BLaER1 (cell line): ENCODE measurements around the gene FES.

ENCODE experiments used
- H3K27ac ChIP-seq: shearing (Covaris generic); formaldehyde crosslinking; 2 replicates; pipeline ENCODE4 v1.8.1; 2022
- H3K27me3 ChIP-seq: shearing (Covaris generic); formaldehyde crosslinking; 2 replicates; pipeline ENCODE4 v1.8.1; 2022
- H3K36me3 ChIP-seq: shearing (Covaris generic); formaldehyde crosslinking; 2 replicates; pipeline ENCODE4 v1.8.1; 2022
- H3K4me1 ChIP-seq: shearing (Covaris generic); formaldehyde crosslinking; 2 replicates; pipeline ENCODE4 v1.8.1; 2022
- H3K4me2 ChIP-seq: shearing (Covaris generic); formaldehyde crosslinking; 2 replicates; pipeline ENCODE4 v1.8.1; 2022
- H3K4me3 ChIP-seq: shearing (Covaris generic); formaldehyde crosslinking; 2 replicates; pipeline ENCODE4 v1.8.1; 2022
- H3K9ac ChIP-seq: shearing (Covaris generic); formaldehyde crosslinking; 2 replicates; pipeline ENCODE4 v1.8.1; 2022
- H3K9me3 ChIP-seq: shearing (Covaris generic); formaldehyde crosslinking; 2 replicates; pipeline ENCODE4 v1.8.1; 2022
- H4K20me1 ChIP-seq: shearing (Covaris generic); formaldehyde crosslinking; 2 replicates; pipeline ENCODE4 v1.8.1; 2022
- Cebpa-rat ChIP-seq: shearing (Covaris generic); IDR thresholded peaks from 2 replicates; pipeline ENCODE4 v1.8.1; 2022

FES gene

DNA sequence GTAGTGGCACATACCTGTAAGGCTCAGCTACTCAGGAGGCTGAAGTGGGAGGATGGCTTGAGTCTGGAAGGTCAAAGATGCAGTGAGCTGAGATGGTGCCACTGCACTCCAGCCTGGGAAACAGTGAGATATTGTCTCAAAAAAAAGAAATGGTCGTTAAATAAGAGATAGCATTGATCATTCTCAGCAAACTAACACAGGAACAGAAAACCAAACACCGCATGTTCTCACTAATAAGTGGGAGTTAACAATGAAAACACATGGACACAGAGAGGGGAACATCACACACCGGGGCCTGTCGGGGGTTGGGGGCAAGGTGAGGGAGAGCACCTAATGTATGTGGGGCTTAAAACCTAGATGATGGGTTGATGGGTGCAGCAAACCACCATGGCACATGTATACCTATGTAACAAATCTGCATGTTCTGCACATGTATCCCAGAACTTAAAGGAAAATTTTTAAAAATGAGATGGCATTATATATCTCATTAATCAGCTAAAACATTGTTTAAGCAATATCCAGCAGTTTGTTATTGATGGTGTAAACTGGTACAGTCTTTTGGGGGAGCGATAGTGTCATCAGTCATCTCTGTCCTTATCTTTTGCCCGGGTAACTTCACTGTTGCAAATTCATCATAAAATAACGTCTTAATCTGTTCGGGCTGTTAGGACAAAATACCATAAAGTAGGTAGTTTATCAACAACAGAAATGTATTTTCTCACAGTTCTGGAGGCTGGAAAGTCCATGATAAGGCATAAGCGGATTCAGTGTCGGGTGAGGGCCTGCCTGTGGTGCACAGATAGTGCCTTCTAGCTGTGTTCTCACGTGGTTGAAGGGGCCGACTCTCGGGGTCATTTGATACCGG, 17.1 kb downstream of the FES start:
- H3K4me1 ChIP-seq, result peaks cover 46% of the 10 kb centered on the region
- H3K9me3 ChIP-seq, result no peaks in the 10 kb centered on the region
- H3K36me3 ChIP-seq, result peaks cover 19% of the 10 kb centered on the region
- peak overlapping the region; percentile 94 for H3K4me2 ChIP-seq
- H4K20me1 ChIP-seq, result peaks cover under 1% of the 10 kb centered on the region; the same call in 1 of the 2 replicates
- no peaks in the 10 kb centered on the region for H3K27me3 ChIP-seq
- no peak for TF ChIP-seq Cebpa-rat
- H3K27ac ChIP-seq, result peak overlapping the region; percentile 94
- peak overlapping the region; percentile 93; the same call in 1 of the 2 replicates for H3K9ac ChIP-seq
- peak overlapping the region; percentile 90 for H3K4me3 ChIP-seq

DNA sequence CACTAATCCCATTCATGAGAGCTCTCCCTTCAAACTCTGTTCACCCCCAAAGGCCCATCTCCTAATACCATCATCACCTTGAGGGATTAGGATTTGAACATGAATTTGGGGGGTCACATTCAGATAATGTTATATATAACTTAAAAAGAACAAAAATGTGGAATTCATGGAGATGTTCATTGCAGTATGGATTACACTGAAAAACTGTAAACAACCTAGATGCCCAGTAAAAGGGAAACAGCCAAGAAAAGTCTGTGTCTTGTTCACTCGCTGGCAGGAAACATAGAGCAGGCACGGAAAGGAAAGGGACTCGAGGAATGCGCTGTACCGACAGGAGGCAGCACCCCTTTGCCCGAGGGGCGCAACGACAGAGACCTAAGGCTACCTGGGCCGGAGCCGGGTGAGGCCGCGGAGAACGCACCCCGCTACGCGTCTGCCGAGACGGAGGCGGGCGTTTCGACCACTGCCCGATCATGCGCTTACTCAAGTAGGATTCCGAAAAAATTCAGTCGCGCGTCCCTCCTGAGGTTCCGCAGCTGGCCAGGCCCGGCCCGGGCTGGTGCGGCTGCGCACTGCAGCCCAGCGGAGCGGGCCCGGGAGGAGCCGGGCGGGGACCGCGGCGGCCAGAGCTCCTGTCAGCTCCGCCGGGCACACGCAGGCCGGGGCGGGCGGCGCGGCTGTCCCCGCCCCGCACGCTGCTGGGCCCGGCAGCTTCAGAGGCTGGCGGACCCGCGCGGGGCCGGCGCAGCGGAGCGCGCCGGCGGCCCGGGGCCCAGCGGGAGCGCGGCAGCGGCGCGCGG, 17.9 kb downstream of the FES start:
- H3K4me3 ChIP-seq, result peak overlapping the region; percentile 90
- H3K4me2 ChIP-seq, result peak overlapping the region; percentile 94
- H3K36me3 ChIP-seq, result peaks cover 27% of the 10 kb centered on the region
- peaks cover 4% of the 10 kb centered on the region; the same call in 1 of the 2 replicates for H4K20me1 ChIP-seq
- peaks cover 38% of the 10 kb centered on the region for H3K4me1 ChIP-seq
- no peaks in the 10 kb centered on the region for H3K9me3 ChIP-seq
- H3K27me3 ChIP-seq, result no peaks in the 10 kb centered on the region
- peak overlapping the region; percentile 93 for H3K9ac ChIP-seq
- H3K27ac ChIP-seq, result peak overlapping the region; percentile 94
- TF ChIP-seq Cebpa-rat, result no peak

DNA sequence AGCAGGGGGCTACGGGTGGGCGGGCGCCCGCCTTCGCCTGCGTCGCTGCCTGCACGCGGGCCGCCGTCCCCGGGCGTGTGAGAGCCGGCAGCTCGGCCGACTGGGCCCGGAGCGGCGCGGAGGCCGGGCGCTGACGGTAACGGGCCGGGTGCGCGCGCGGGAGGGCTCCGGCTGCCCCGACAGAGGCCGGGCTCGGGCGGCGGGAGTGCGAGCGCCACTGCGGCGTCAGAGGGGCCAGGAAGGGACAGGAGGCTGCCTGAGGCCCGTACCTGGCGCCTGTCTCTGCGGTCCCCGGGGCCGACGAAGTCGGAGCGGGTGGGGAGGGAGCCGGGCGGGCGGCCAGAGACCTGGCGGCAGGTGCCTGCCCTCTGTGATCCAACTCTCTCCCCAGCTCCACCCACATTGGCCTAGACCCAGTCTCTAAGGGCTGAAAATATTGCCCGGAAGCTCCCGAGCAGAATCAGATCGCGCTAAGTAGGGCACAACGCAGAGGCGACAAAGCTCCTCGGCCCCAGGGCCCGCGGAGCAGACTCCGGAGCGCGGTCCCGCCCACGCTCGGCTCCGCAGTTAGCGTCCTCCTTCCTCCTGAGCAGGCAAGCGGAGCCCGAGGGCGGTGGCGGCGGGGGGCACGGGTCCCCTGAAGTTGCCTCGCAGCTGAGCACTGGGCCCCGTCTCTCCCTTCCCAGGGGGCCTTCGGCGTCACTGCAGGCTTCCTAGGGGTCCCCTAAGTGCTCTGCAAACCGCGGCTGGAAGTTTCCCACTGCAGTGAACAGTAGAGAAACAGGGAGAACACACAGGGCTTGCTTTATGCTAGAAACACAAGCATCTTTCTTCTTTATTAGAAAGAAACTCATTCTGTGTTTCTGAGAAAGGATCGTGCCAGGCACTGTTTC, 18.8 kb downstream of the FES start, which contains the start of gene MAN2A2:
Gene MAN2A2, plus strand, starts transcription at position 463 of the 893 bp plus-strand sequence. CDS start 906 bp downstream, outside the sequence.
- H3K36me3 ChIP-seq, result peaks cover 35% of the 10 kb centered on the region
- H3K4me3 ChIP-seq, result peak within 1 kb of the TSS; percentile 90
- H3K9ac ChIP-seq, result peak within 1 kb of the TSS; percentile 93
- peak within 1 kb of the TSS; percentile 94 for H3K27ac ChIP-seq
- H3K4me1 ChIP-seq, result peaks cover 29% of the 10 kb centered on the region
- peak within 1 kb of the TSS; percentile 94 for H3K4me2 ChIP-seq
- TF ChIP-seq Cebpa-rat, result no peak
- no peaks in the 10 kb centered on the region for H3K9me3 ChIP-seq
- no peaks in the 10 kb centered on the region for H3K27me3 ChIP-seq
- H4K20me1 ChIP-seq, result peaks cover 4% of the 10 kb centered on the region; the same call in 1 of the 2 replicates

DNA sequence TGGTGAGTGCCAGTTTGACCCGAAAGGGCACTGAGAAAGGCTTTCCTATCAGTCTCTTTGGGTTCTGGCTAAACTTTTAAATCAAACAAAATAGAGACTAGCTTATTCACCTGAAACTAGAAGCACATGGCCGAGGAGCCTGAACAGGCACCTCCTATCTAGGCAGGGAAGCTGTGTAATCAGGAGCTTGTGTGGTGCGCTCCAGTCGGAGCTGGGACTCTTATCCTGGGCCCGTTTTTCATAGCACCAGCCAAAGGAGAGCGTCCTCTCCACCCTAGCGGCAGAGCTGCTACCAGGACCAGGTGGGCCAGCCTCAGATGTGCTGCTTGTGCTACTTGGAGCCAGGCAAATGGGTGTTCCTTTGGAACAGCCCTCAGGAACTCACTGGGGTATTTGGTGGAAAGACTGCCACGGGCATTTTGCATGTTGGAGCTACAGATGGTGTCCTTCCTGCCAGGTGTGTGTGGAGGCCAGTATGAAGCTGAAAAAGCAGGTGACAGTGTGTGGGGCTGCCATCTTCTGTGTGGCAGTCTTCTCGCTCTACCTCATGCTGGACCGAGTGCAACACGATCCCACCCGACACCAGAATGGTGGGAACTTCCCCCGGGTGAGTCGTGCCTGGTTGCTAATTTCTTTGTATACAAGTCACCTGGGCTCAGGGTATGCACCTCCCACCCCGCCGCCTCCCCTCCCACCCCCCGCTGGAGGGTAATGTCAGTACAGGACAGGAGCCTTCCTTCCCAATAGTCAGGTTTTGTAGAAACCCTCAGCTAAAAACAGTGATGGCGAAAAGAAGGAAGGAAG, 19.6 kb downstream of the FES start:
- no peak for TF ChIP-seq Cebpa-rat
- peak overlapping the region; percentile 93 for H3K9ac ChIP-seq
- peak overlapping the region; percentile 94 for H3K4me2 ChIP-seq
- H3K27ac ChIP-seq, result peak overlapping the region; percentile 94
- peaks cover 29% of the 10 kb centered on the region for H3K4me1 ChIP-seq
- H4K20me1 ChIP-seq, result peaks cover 5% of the 10 kb centered on the region; the same call in 1 of the 2 replicates
- no peaks in the 10 kb centered on the region for H3K9me3 ChIP-seq
- no peaks in the 10 kb centered on the region for H3K27me3 ChIP-seq
- H3K4me3 ChIP-seq, result peak overlapping the region; percentile 90
- H3K36me3 ChIP-seq, result peaks cover 44% of the 10 kb centered on the region

DNA sequence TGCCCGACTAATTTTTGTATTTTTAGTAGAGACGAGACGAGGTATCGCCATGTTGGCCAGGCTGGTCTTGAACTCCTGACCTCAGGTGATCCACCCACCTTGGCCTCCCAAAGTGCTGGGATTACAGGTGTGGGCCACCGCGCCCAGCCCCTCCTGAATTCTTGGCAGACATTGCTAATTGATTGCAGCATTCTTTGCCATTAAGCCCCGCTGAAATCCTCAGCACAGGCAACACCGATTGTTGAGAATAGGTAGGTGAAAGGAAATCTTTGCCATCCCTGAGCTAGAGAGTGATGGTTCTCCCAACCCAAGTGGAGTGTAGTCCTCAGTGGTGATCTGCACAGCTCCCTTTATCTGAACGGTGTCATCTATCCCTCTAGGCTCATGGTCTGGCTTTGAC, 20.4 kb downstream of the FES start:
- H3K9ac ChIP-seq, result no peak overlapping the region
- H3K27me3 ChIP-seq, result no peaks in the 10 kb centered on the region
- H3K9me3 ChIP-seq, result no peaks in the 10 kb centered on the region
- H3K4me1 ChIP-seq, result peaks cover 34% of the 10 kb centered on the region
- TF ChIP-seq Cebpa-rat, result no peak
- H4K20me1 ChIP-seq, result peaks cover 9% of the 10 kb centered on the region; the same call in 1 of the 2 replicates
- no peak overlapping the region for H3K4me3 ChIP-seq
- 0 out of 2 replicates have a peak overlapping the region, but pooled peaks have one; percentile 14 for H3K4me2 ChIP-seq
- peaks cover 52% of the 10 kb centered on the region for H3K36me3 ChIP-seq
- no peak overlapping the region for H3K27ac ChIP-seq

DNA sequence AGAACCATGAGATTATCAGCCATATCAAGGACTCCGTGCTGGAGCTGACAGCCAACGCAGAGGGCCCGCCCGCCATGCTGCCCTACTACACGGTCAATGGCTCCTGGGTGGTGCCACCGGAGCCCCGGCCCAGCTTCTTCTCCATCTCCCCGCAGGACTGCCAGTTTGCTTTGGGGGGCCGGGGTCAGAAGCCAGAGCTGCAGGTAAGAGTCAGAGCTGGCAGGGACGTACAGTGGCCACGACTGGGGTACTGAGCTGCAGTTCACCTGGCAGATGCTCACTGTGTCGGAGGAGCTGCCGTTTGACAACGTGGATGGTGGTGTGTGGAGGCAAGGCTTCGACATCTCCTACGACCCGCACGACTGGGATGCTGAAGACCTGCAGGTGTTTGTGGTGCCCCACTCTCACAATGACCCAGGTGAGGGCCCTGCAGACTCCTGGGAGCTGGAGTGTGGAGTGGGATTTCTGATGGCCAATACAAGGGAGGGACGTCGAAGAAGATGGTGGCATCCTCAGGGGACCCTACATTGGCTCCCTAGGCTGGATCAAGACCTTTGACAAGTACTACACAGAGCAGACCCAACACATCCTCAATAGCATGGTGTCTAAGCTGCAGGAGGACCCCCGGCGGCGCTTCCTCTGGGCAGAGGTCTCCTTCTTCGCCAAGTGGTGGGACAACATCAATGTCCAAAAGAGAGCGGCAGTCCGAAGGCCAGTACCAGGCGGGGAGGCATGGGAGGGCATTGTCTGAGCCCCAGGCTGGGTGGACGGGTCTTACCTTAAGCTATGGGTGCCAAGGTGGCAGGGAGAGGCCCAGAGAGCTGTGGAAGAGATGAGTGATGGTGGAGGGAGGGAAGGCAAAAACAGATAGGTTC, 21.2 kb downstream of the FES start:
- no peak overlapping the region for H3K9ac ChIP-seq
- no peaks in the 10 kb centered on the region for H3K9me3 ChIP-seq
- H3K27me3 ChIP-seq, result no peaks in the 10 kb centered on the region
- H3K4me2 ChIP-seq, result no peak overlapping the region
- H3K27ac ChIP-seq, result no peak overlapping the region
- H3K4me1 ChIP-seq, result peaks cover 34% of the 10 kb centered on the region
- H4K20me1 ChIP-seq, result peaks cover 9% of the 10 kb centered on the region; the same call in 1 of the 2 replicates
- peaks cover 60% of the 10 kb centered on the region for H3K36me3 ChIP-seq
- TF ChIP-seq Cebpa-rat, result no peak
- no peak overlapping the region for H3K4me3 ChIP-seq

DNA sequence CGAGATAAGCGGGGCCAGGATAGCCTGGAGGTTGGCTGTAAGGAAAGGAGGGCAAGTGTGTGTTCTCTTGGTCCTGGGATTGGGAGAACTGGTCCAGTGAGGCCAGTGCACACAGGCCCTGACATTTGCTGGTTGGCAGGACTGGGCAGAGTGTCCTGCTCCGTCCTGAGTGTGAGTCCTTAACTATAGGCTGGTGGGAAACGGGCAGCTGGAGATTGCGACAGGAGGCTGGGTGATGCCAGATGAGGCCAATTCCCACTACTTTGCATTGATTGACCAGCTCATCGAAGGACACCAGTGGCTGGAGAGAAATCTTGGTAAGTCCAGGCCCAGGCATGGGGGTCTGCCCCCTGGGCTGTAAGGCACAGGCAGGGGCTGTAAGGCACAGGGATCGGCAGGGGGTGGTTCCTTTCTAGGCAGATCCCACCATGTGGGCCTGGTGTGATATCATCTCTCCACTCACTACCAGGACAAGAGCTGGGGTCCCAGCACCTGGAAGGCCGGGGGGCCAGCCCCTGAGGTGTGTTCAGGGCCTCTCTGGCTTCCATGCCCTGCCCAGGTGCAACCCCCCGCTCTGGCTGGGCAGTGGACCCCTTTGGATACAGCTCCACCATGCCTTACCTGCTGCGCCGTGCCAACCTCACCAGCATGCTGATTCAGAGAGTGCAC, 22.0 kb downstream of the FES start:
- H3K27me3 ChIP-seq, result no peaks in the 10 kb centered on the region
- no peaks in the 10 kb centered on the region for H3K9me3 ChIP-seq
- no peak overlapping the region for H3K4me2 ChIP-seq
- H3K27ac ChIP-seq, result no peak overlapping the region
- peaks cover 9% of the 10 kb centered on the region; the same call in 1 of the 2 replicates for H4K20me1 ChIP-seq
- H3K4me1 ChIP-seq, result peaks cover 31% of the 10 kb centered on the region
- H3K4me3 ChIP-seq, result no peak overlapping the region
- peaks cover 68% of the 10 kb centered on the region for H3K36me3 ChIP-seq
- TF ChIP-seq Cebpa-rat, result no peak
- no peak overlapping the region for H3K9ac ChIP-seq
